Measurements from ENCODE around the gene JAM2. TPM values are rescaled to one million over a fixed set of nuclear protein-coding genes. Genes with fewer than 3 reads are reported as not detected.

The JAM2 gene
- total and polyA plus RNA-seq, 10 of the 15 experiments (the other 5 are each of a cell fraction or from before 2014, with no cell fraction given) = 2.1 to 30.4 (median 8.6) TPM

GRCh38 chr21:25589887-25590286 lies 49.2 kb upstream of the JAM2 start (continued):
- no peak for TF ChIP-seq BCLAF1 (IDR thresholded peaks at IDR 0.05)
- TF ChIP-seq NR2F1 (conservative IDR thresholded peaks at IDR 0.05) = no peak
- no peak for TF ChIP-seq YY1 (IDR thresholded peaks at IDR 0.05; ENCODE audit: low read depth, low read length)
- TF ChIP-seq ZNF207 (IDR thresholded peaks at IDR 0.05; ENCODE audit: borderline replicate concordance) = no peak
- TF ChIP-seq, protein P1, sequence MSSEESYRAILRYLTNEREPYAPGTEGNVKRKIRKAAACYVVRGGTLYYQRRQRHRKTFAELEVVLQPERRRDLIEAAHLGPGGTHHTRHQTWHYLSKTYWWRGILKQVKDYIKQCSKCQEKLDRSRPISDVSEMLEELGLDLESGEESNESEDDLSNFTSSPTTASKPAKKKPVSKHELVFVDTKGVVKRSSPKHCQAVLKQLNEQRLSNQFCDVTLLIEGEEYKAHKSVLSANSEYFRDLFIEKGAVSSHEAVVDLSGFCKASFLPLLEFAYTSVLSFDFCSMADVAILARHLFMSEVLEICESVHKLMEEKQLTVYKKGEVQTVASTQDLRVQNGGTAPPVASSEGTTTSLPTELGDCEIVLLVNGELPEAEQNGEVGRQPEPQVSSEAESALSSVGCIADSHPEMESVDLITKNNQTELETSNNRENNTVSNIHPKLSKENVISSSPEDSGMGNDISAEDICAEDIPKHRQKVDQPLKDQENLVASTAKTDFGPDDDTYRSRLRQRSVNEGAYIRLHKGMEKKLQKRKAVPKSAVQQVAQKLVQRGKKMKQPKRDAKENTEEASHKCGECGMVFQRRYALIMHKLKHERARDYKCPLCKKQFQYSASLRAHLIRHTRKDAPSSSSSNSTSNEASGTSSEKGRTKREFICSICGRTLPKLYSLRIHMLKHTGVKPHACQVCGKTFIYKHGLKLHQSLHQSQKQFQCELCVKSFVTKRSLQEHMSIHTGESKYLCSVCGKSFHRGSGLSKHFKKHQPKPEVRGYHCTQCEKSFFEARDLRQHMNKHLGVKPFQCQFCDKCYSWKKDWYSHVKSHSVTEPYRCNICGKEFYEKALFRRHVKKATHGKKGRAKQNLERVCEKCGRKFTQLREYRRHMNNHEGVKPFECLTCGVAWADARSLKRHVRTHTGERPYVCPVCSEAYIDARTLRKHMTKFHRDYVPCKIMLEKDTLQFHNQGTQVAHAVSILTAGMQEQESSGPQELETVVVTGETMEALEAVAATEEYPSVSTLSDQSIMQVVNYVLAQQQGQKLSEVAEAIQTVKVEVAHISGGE (CRISPR knock-in tag; IDR thresholded peaks at IDR 0.05) = no peak
- TF ChIP-seq BACH1 (IDR thresholded peaks at IDR 0.05; ENCODE audit: borderline replicate concordance) = no peak
